ENCODE data around the gene BIN1. TPM values are rescaled to one million over a fixed set of nuclear protein-coding genes. Genes with fewer than 3 reads are reported as not detected.
A peak's percentile ranks its signal among the peaks of the same experiment; 100 is the strongest.

Gene BIN1
- total RNA-seq, 1 donor from 2014 or later: 62.5 TPM

DNA sequence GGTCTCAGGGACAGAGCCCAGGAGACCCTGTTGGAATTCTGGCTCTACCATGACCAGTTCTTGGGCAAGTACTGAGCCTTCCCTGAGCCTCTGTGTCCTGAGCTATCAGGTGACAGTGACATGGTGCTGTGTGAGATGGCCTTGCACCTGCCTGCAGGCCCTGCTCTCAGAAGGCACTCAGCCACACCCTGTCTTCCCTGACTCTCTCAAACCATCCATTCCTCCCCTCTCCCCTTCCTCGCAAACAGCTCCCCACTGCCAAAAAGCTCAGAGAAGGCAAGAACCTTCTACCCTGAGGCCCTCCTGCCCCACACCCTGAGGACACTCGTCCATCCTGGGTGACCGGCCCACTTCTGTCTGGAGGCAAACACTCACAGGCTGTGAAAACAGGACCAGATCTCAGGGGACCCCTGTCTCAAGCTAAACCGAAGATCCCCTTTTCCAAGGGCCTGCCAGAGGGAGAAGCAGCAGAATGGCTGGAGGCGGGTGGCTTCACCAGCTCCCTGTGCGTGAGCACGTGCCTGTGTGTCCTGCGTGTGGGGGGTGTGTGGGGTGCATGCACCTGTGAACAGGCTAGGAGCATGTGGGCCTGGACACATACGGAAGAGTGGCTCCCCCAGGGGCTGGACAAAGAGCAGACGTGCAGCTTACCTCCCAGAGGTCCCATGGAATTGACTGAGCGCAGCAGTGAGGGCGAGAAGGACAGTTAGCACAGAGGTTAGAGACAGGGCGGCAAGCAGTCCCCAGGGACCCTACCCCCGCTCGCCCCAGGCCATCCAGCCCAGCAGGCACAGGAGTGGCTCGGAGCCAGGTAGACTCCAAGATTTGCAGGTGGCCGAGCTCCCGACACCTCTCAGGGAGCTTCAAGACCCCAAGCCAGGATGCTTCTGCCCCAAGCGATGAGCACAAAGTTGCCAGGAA lies 53.9 kb downstream of the BIN1 start:
- no peaks in the 10 kb centered on the region for H3K27me3 Mint-ChIP-seq
- H3K27ac Mint-ChIP-seq: no peak overlapping the region
- DNase-seq: no peak
- H3K4me1 Mint-ChIP-seq: peaks cover 2% of the 10 kb centered on the region
- TF ChIP-seq CTCF (IDR thresholded peaks at IDR 0.05): no peak
- no peak overlapping the region for H3K4me3 Mint-ChIP-seq
- ChIA-PET POLR2A (no interaction called here), CTCF (interaction anchor here (0.7 to 1.2 kb wide), 3 partner anchors 13 to 1422 kb away, joined by 3 to 4 read pairs (median 3); no protein-coding TSS in a partner anchor)
- intact Hi-C loops (cut with micrococcal nuclease): no loop called here
- ATAC-seq (ENCODE audit: low read depth): no peak
- peaks cover 44% of the 10 kb centered on the region for H3K36me3 Mint-ChIP-seq (ENCODE audit: low read depth)
- H3K9me3 Mint-ChIP-seq: no peaks in the 10 kb centered on the region

GRCh38 chr2:127052057-127052770 lies 54.7 kb downstream of the BIN1 start:
- ATAC-seq (ENCODE audit: low read depth): no peak
- Mint-ChIP-seq H3K4me1 (peaks cover 2% of the 10 kb centered on the region), H3K27ac (no peak overlapping the region), H3K4me3 (no peak overlapping the region), H3K27me3 (no peaks in the 10 kb centered on the region), H3K36me3 (ENCODE audit: low read depth) (peaks cover 46% of the 10 kb centered on the region), H3K9me3 (no peaks in the 10 kb centered on the region)
- POLR2A ChIA-PET: no interaction called here
- intact Hi-C loops (cut with micrococcal nuclease): no loop called here
- no peak for TF ChIP-seq CTCF (IDR thresholded peaks at IDR 0.05)
- DNase-seq: no peak
- CTCF ChIA-PET: interaction anchor here (0.7 to 1.2 kb wide), 2 partner anchors 13 to 1423 kb away, joined by 3 to 4 read pairs; no protein-coding TSS in a partner anchor

- CTCF ChIA-PET: interaction anchor here (1.3 kb wide), 1 partner anchor 428 kb away, joined by 3 read pairs; no protein-coding TSS in a partner anchor
Observed at GRCh38 chr2:127051116-127052056, 55.6 kb downstream of the BIN1 start.

DNA sequence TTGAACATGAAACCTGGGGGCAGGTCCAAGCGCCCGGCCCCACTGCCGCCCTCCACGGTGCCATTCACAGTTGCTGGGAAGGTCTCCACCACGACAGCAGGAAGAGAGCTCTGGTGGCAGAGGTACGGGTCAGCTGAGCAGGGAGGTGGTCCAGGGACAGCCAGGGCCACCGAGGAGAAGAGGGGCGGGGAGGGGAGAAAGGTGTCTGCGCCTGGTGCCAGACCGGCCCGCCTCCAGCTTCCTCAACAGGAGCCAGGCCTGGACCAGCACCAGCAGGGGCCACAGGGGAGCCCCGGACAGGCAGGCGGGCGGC lies 56.2 kb downstream of the BIN1 start:
- Mint-ChIP-seq H3K27ac (no peak overlapping the region), H3K27me3 (no peaks in the 10 kb centered on the region), H3K4me1 (peaks cover 2% of the 10 kb centered on the region), H3K4me3 (no peak overlapping the region), H3K36me3 (ENCODE audit: low read depth) (peaks cover 38% of the 10 kb centered on the region), H3K9me3 (peaks cover 2% of the 10 kb centered on the region)
- CTCF ChIA-PET: interaction anchor here (1.3 kb wide), 1 partner anchor 429 kb away, joined by 3 read pairs; no protein-coding TSS in a partner anchor
- intact Hi-C loops (cut with micrococcal nuclease): no loop called here
- ATAC-seq (ENCODE audit: low read depth) (no peak), DNase-seq (peak; percentile 13)
- no peak for TF ChIP-seq CTCF (IDR thresholded peaks at IDR 0.05)
- POLR2A ChIA-PET: no interaction called here

More at GRCh38 chr2:127051116-127052056, 55.6 kb downstream of the BIN1 start:
- no peak overlapping the region for H3K4me3 Mint-ChIP-seq
- H3K4me1 Mint-ChIP-seq: peaks cover 2% of the 10 kb centered on the region
- peaks cover 44% of the 10 kb centered on the region for H3K36me3 Mint-ChIP-seq (ENCODE audit: low read depth)
- H3K27ac Mint-ChIP-seq: no peak overlapping the region
- no peak for DNase-seq
- no peak for ATAC-seq (ENCODE audit: low read depth)
- intact Hi-C loops (cut with micrococcal nuclease): no loop called here
- peaks cover 2% of the 10 kb centered on the region for H3K9me3 Mint-ChIP-seq
- H3K27me3 Mint-ChIP-seq: no peaks in the 10 kb centered on the region
- POLR2A ChIA-PET: no interaction called here
- no peak for TF ChIP-seq CTCF (IDR thresholded peaks at IDR 0.05)

Measured in activated B cell treated with CpG ODN at 0.5 μM for 24 hours (primary cell).